NCI-H2196 treated with DMSO at 0.1 percent for 48 hours (cell line): ENCODE measurements around the gene SEM1.
"Not testable (repeated sequence)": the region's sequence is repeated elsewhere in the genome, so short reads cannot be mapped to it uniquely, and the experiment has no call there.

ENCODE experiments used
- DNase-seq: peaks from one replicate; lab custom pipeline; 2025; ENCODE audit not compliant: unreplicated experiment; lab: John Stamatoyannopoulos, UW

SEM1 gene

DNA sequence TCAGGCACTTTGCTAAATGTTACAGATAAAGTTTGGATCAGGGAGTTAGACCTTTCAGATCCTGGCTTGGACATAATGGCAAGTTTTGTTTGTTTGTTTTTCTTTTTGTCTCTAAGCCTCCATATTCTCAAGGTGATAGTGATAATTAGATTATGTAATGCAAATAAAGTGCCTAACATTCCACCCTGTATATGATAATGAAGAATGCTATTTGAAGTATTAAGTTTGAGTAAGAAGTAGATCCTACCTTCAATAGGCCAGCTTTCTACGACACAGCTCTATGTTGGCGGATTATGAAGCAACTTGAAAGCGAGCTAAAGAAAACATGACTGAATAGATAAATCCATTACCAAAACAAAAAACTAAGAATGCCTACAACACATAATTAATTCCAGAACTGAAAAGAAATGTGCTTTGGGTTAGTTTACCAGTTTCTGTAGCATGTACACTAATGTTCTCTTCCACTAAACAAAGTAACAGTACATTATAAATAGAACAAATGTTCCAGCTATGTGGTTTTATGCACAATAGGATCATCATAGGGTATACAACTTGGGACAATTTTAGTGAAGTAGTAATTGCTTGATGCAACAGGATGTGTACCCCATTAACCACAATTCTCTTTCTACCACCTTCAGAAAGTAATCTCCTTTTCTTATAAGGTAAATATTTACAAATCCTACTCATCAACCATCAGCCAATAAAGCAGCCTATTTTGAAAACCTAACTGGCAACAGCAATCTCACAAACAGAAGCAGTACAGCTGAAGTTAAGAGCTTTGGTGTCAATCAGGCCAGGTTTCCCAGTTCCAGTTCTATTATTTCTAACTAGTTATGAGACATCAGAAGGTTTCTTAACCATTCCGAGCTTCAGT is 1.5 kb downstream of the SEM1 start:
- no peak for DNase-seq

DNA sequence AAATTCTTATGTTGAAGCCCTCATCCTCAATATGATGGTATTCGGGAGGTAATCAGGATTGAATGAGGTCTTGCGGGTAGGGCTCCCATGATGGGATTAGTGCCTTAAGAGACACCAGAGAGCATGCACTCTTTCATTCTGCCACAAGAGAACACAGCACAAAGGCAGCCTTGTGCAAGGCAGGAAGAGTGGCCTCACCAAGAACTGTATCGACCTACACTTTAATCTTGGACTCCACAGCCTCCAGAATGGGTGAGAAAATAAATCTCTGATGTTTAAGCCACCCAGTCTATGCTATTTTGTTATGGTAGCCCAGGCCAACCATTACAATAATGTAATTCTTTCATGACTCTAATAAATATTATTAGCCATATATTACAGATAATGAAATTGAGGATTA is 8.4 kb downstream of the SEM1 start:
- DNase-seq = no peak

- no peak for DNase-seq
Measured at GRCh38 chr7:96700516-96700915, 9.1 kb downstream of the SEM1 start.

DNA sequence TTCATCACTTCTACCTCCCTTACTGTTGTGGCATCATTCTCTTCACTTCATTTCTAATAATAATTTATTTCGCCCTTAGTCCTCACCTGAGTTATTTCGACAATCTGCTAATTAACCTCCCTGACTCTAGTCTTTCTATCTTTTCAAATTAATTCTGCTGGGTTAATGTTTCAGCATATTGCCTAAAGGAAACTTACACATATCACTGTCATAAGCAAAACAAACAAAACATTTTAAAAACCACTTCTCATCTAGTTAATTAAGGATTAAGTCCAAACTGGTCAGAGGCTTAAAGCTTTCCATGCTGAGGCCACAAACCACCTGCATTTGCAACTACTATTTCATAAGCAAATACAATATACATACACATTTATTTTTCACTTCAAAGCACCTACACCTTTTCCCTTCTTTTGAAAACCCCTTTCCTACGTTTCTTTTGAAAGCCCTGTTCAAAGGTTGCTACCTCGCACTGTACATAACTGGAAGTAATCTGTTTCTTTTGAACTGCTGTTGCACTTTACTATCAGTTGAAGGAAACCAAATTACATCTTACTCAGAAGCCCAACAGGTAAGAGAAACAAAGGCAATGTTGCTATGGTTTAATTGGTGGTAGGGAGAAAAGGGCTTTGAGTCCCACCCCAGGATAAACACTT is 10.3 kb downstream of the SEM1 start:
- DNase-seq = no peak

GRCh38 chr7:96698449-96698848 is 11.2 kb downstream of the SEM1 start:
- DNase-seq = not testable (repeated sequence)

- DNase-seq = no peak
Measured at GRCh38 chr7:96697822-96698221, 11.8 kb downstream of the SEM1 start.

GRCh38 chr7:96695581-96695980 is 14.1 kb downstream of the SEM1 start:
- no peak for DNase-seq

DNA sequence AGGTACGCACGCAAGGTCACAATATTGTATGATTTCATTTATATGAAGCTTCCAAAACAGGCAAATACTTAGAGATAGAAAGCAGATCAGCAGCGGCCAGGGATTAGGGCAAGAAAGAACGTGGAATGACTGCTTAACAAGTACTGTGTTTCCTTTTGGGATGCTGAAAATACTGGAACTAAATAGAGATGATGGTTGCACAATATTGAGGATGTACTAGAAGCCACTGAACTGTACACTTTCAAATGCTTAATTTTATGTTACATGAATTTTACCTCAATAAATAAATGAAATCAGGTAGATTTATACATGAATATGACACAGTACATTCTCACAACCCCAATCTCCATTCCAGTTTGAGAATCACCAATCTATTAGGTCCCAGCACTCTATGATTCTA is 15.6 kb downstream of the SEM1 start:
- DNase-seq = no peak

DNA sequence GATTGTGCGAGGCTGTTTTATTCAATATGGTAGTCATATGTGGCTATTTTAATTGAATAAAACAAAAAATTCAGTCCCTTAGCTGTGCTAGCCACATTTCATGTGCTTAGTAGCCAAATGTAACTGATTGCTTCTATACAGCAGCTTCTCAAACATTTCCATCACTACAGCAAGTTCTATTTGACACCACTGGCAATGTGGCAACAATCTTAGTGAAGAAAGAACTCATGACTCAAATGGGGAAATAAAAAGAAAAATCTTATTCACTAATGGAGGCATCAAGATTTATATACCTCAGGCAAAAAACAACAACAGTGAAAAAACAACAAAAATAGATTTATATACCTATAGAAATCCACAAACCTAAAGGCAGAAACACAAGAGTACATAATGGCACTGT is 17.9 kb downstream of the SEM1 start:
- no peak for DNase-seq

- no peak for DNase-seq
Measured at GRCh38 chr7:96689414-96689813, 20.2 kb downstream of the SEM1 start.

GRCh38 chr7:96686305-96686704 is 23.3 kb downstream of the SEM1 start:
- no peak for DNase-seq

GRCh38 chr7:96685755-96686154 is 23.9 kb downstream of the SEM1 start:
- no peak for DNase-seq

DNA sequence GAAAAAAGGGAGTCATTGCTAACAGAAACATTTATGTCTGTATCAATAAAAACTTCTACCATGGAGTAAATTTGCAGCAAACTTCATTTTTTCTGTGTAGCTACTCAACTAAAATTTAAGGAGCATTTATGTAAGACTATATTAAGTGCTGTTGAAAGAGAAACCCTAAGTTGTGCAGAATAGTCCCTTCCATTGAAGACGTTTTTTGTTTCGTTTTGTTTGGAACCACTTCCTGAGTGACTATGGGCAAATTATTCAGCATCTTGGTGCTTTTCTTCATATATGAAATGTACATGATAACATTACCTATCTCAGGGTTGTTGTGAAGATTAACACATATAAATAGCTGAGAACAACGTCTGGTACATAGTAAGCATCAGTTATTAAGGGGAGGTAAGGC is 24.3 kb downstream of the SEM1 start:
- no peak for DNase-seq

- DNase-seq = no peak
Measured at GRCh38 chr7:96679886-96680285, 29.8 kb downstream of the SEM1 start.

DNA sequence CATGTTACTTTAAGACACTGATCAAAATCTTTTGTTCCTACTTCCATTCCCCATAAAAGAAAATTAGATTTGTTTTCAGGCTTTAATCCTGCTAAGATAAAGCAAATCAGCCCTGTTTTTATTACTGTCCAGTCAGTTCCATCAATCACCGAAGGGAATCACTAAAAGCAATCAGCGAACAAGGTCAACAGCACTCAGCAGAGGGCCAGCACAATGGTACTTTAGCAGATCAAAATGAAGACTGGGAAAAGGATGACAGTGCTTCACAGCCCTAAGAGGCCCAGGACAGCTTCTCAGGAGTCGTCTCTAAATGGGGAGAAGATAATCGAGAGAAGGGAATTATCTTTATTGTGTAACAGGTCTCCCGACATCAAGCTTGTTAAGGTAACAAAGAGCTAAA is 32.7 kb downstream of the SEM1 start:
- no peak for DNase-seq

DNA sequence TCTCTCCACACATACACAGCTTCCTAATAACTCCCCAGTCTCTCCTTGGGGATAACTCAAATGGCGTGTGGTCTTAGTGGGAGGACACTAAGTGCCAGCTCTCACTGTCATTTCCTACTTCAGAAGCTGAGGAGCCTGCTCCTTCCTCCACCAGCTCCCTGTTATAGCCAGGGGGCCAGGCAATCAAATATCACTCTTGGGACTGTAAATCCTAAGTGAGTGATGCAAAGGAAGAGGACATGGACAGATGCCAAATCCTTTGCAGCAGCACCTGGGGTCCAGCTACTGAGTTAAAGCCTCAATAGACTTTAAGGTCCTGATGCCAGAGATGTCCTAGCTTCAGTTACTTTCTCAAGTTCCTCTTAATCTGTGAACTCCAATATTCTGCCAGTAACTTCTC is 34.1 kb downstream of the SEM1 start:
- DNase-seq = no peak

- no peak for DNase-seq
Measured at GRCh38 chr7:96674565-96674964, 35.1 kb downstream of the SEM1 start.

DNA sequence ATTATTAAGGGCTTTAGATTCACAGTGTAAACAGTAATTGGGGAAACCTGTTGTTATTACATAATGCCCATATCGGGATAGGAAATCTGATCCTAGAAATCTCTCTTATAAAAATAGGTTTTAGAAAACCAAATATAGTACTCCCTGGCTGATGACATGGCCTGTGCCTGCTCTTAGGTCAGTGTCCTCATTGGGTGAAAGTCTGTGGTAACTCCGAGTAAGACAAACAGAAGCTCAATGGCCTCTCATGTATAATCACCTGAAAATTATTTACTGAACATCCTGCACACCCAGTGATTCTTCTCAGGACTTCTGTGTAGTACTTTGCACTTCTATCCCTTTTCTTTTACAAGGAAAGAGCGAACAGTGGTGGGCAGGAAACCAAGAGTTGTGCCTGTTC is 37.8 kb downstream of the SEM1 start:
- no peak for DNase-seq

- no peak for DNase-seq
Measured at GRCh38 chr7:96670338-96671289, 39.0 kb downstream of the SEM1 start.

- no peak for DNase-seq
Measured at GRCh38 chr7:96669812-96670211, 39.8 kb downstream of the SEM1 start.

DNA sequence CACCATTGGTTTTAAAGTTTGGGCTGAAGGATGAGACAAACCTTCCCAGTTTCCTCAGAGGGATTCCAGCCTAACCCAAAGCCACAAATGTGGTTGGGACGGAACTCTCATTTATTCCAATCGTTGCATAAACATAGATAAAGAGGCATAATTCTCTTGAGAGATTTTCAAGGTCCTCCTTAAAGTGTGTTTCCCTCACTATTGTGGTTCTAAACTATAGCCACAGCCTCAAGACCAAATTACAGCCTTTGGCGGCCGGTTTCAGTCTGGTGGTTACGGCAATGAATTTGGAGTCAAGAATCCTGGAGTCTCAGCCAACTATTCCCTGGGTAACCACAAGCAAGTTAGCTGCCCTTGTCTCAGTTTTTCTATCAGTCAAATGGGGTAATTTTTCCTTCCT is 42.6 kb downstream of the SEM1 start:
- DNase-seq = no peak

DNA sequence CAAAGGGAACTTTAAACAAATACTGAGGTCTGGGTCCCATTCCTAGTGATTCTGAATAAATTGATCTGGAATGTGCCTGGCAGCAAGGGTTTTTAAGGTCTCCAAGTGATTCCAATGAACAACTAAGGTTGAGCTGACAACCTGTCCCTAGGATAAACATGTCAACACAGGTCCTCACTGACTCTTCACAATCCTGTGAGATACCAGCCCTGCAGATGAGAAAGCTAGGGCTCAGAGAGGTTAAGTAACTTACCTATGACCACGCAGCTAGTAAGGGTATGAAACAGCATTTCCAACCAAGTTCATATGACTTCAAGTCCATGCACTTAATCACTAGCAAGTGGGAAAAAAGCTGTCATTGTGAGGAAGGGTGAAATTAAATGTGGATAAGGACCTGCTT is 44.0 kb downstream of the SEM1 start:
- DNase-seq = no peak
